ENCODE measurements around the gene TTBK2.
"Not testable (repeated sequence)": the region's sequence is repeated elsewhere in the genome, so short reads cannot be mapped to it uniquely, and the experiment has no call there.

Gene TTBK2

GRCh38 chr15:42920519-42921341, at the start of gene TTBK2:
Gene TTBK2 (minus strand): TSS chr15:42920778. CDS start chr15:42878617, 42,161 bp downstream.
- peak; percentile 93 to 96 for DNase-seq (ENCODE audit: low read depth in 2 of 2)

- no peak for DNase-seq (ENCODE audit: low read depth in 2 of 2)
Observed at GRCh38 chr15:42964476-42964875, 43.9 kb upstream of the TTBK2 start.

GRCh38 chr15:42955518-42955917, 34.9 kb upstream of the TTBK2 start:
- DNase-seq (ENCODE audit: low read depth in 2 of 2): no peak

- no peak for DNase-seq (ENCODE audit: low read depth in 2 of 2)
Observed at GRCh38 chr15:42954291-42954690, 33.7 kb upstream of the TTBK2 start.

GRCh38 chr15:42948898-42949297, 28.3 kb upstream of the TTBK2 start:
- not testable (repeated sequence) for DNase-seq (ENCODE audit: low read depth in 2 of 2)

GRCh38 chr15:42940527-42940926, 19.9 kb upstream of the TTBK2 start:
- no peak for DNase-seq (ENCODE audit: low read depth in 2 of 2)

- DNase-seq (ENCODE audit: low read depth in 2 of 2): no peak
Observed at GRCh38 chr15:42939841-42940240, 19.3 kb upstream of the TTBK2 start.

GRCh38 chr15:42937143-42937542, 16.6 kb upstream of the TTBK2 start:
- DNase-seq (ENCODE audit: low read depth in 2 of 2): no peak

- no peak for DNase-seq (ENCODE audit: low read depth in 2 of 2)
Observed at GRCh38 chr15:42933886-42934667, 13.5 kb upstream of the TTBK2 start.

- no peak for DNase-seq (ENCODE audit: low read depth in 2 of 2)
Observed at GRCh38 chr15:42932833-42933515, 12.4 kb upstream of the TTBK2 start.

GRCh38 chr15:42931702-42932486, 11.3 kb upstream of the TTBK2 start:
- DNase-seq (ENCODE audit: low read depth in 2 of 2): no peak

GRCh38 chr15:42929306-42929848, 8.8 kb upstream of the TTBK2 start:
- no peak for DNase-seq (ENCODE audit: low read depth in 2 of 2)

GRCh38 chr15:42921342-42921731, 759 bp upstream of the TTBK2 start:
- peak; percentile 20 to 23 for DNase-seq (ENCODE audit: low read depth in 2 of 2)

GRCh38 chr15:42919799-42920518, 619 bp downstream of the TTBK2 start:
- peak in 1 of 2 donors; percentile 16 for DNase-seq (ENCODE audit: low read depth in 2 of 2)

- DNase-seq (ENCODE audit: low read depth in 2 of 2): no peak
Observed at GRCh38 chr15:42919308-42919707, 1.3 kb downstream of the TTBK2 start.

- no peak for DNase-seq (ENCODE audit: low read depth in 2 of 2)
Observed at GRCh38 chr15:42918047-42918446, 2.5 kb downstream of the TTBK2 start.

GRCh38 chr15:42915654-42916315, 4.8 kb downstream of the TTBK2 start:
- no peak for DNase-seq (ENCODE audit: low read depth in 2 of 2)

GRCh38 chr15:42914728-42915497, 5.7 kb downstream of the TTBK2 start:
- DNase-seq (ENCODE audit: low read depth in 2 of 2): no peak

- no peak for DNase-seq (ENCODE audit: low read depth in 2 of 2)
Observed at GRCh38 chr15:42911058-42911592, 9.5 kb downstream of the TTBK2 start.
